HepG2 (cell line): Measurements from ENCODE around the gene GCM1. TPM values are rescaled to one million over a fixed set of nuclear protein-coding genes. Genes with fewer than 3 reads are reported as not detected.

ENCODE experiments used
- CREM ChIP-seq, 2 experiments: sonication (generic) in 1 of 2; formaldehyde crosslinking in 1 of 2; IDR thresholded peaks; 2 replicates each; pipeline versions ENCODE4 v1.4.0 to v1.6.1; 2016 to 2020; ENCODE audit warnings: antibody characterized with exemption in 1 of 2, mild to moderate bottlenecking in 1 of 2, missing genetic modification reagents in 1 of 2
- GZF1 ChIP-seq: sonication (generic); formaldehyde crosslinking; IDR thresholded peaks from 2 replicates; pipeline ENCODE4 v1.5.1; 2020; ENCODE audit warnings: mild to moderate bottlenecking, missing genetic modification reagents
- HOXA3 ChIP-seq: sonication (generic); formaldehyde crosslinking; IDR thresholded peaks from 2 replicates; pipeline ENCODE4 v1.5.0; 2020; ENCODE audit warnings: missing genetic modification reagents
- KDM5A ChIP-seq: fragments of 200-600 bp; sonication (generic); IDR thresholded peaks from 2 replicates; pipeline ENCODE4 v1.7.0; 2018; ENCODE audit warnings: antibody characterized with exemption, mild to moderate bottlenecking, low read length, borderline replicate concordance
- MAF1 ChIP-seq: sonication (generic); formaldehyde crosslinking; IDR thresholded peaks from 2 replicates; pipeline ENCODE4 v1.5.0; 2020; ENCODE audit warnings: missing genetic modification reagents, borderline replicate concordance
- NR2F1 ChIP-seq, 2 experiments: fragments of 450-650 bp in 1 of 2; formaldehyde crosslinking in 1 of 2; IDR thresholded peaks; 2 replicates each; pipeline versions ENCODE4 v1.5.0 to v1.6.1; 2016 to 2020; ENCODE audit warnings: mild to moderate bottlenecking in 1 of 2, missing compliant biosample characterization in 1 of 2, missing genetic modification reagents in 1 of 2, moderate library complexity in 1 of 2
- PHF8 ChIP-seq: sonication (generic); formaldehyde crosslinking; IDR thresholded peaks from 2 replicates; pipeline ENCODE4 v1.5.0; 2020; ENCODE audit warnings: missing genetic modification reagents
- SMAD9 ChIP-seq: sonication (generic); formaldehyde crosslinking; IDR thresholded peaks from 2 replicates; pipeline ENCODE4 v1.5.1; 2020; ENCODE audit warnings: mild to moderate bottlenecking, missing genetic modification reagents
- SOX6 ChIP-seq, 2 experiments: fragments of 450-650 bp in 1 of 2; sonication (generic) in 1 of 2; formaldehyde crosslinking in 1 of 2; IDR thresholded peaks; 2 replicates each; pipeline versions ENCODE4 v1.4.0 to v1.6.1; 2017 to 2020; ENCODE audit warnings: antibody characterized with exemption in 1 of 2, mild to moderate bottlenecking in 1 of 2, missing genetic modification reagents in 1 of 2
- WIZ ChIP-seq: sonication (generic); formaldehyde crosslinking; IDR thresholded peaks from 2 replicates; pipeline ENCODE4 v1.5.1; 2020; ENCODE audit warnings: mild to moderate bottlenecking, missing genetic modification reagents
- ZFP36L1 ChIP-seq: sonication (generic); formaldehyde crosslinking; IDR thresholded peaks from 2 replicates; pipeline ENCODE4 v1.8.0; 2022; ENCODE audit warnings: mild to moderate bottlenecking, missing genetic modification reagents, moderate library complexity
- ZNF558 ChIP-seq: sonication (generic); formaldehyde crosslinking; IDR thresholded peaks from 2 replicates; pipeline ENCODE4 v1.9.0; 2022; ENCODE audit warnings: mild to moderate bottlenecking, missing genetic modification reagents, borderline replicate concordance
- ZNF704 ChIP-seq: sonication (generic); formaldehyde crosslinking; IDR thresholded peaks from 2 replicates; pipeline ENCODE4 v1.8.1; 2023; ENCODE audit warnings: mild to moderate bottlenecking, inconsistent platforms, moderate library complexity, missing genetic modification reagents, borderline replicate concordance
- polyA plus RNA-seq, 8 experiments: library from polyadenylated mRNA; depleted of rRNA in 3 of 8; stranded (reverse) in 7 of 8; unstranded in 1 of 8; fragments of >200 nt; fragmentation: Illumina TruSeq in 4 of 8; extraction: Trizol in 4 of 8; gene quantifications; 2 replicates each; pipeline versions ENCODE4 v1.2.1 to v1.2.3, GENCODE V29; 2011 to 2016; ENCODE audit warnings: low read depth in 4 of 8, missing spikeins in 1 of 8, mixed read lengths in 1 of 8; ENCODE audit not compliant: insufficient read depth in 1 of 8
- total RNA-seq, 5 experiments: library from RNA; depleted of rRNA; stranded (reverse); fragments of >200 nt; fragmentation: Illumina TruSeq; extraction: Trizol; gene quantifications; 2 replicates each; pipeline ENCODE4 v1.2.3, GENCODE V29; 2016; ENCODE audit warnings: low read depth in 1 of 5

The GCM1 gene
- total and polyA plus RNA-seq, 2 of the 13 experiments (the other 11 are each of a cell fraction or from before 2014, with no cell fraction given) = 0.04 to 0.13 TPM

GRCh38 chr6:53133961-53134360 is 14.7 kb downstream of the GCM1 start (continued):
- TF ChIP-seq ZNF704 = no peak
- no peak for TF ChIP-seq CREM (IDR thresholded peaks at IDR 0.05)
- TF ChIP-seq CREM (CRISPR knock-in tag; IDR thresholded peaks at IDR 0.05) = no peak
- TF ChIP-seq SMAD9 = no peak
- TF ChIP-seq HOXA3 = peak; percentile 32; the same call in 1 of the 2 replicates
- TF ChIP-seq NR2F1 (CRISPR knock-in tag; IDR thresholded peaks at IDR 0.05) = no peak
- no peak for TF ChIP-seq PHF8
- no peak for TF ChIP-seq GZF1 (CRISPR knock-in tag)
- TF ChIP-seq SOX6 (IDR thresholded peaks at IDR 0.05) = no peak
- no peak for TF ChIP-seq SOX6 (CRISPR knock-in tag; IDR thresholded peaks at IDR 0.05)
- TF ChIP-seq ZFP36L1 (CRISPR knock-in tag) = no peak
- no peak for TF ChIP-seq WIZ (CRISPR knock-in tag)
- 0 out of 2 replicates have a peak, but pooled peaks have one; percentile 18 for TF ChIP-seq MAF1 (CRISPR knock-in tag)
- no peak for TF ChIP-seq KDM5A
- no peak for TF ChIP-seq ZNF558 (CRISPR knock-in tag)
